OCI-LY3 (cell line): ENCODE measurements around the gene ST3GAL6.

Experiments
- H2AFZ ChIP-seq: fragments of 200-600, 300-600 bp; shearing (Covaris generic); 2 replicates; pipeline ENCODE4 v1.6.0; 2014; ENCODE audit warnings: antibody characterized with exemption, low read depth, low read length
- H3K27ac ChIP-seq: fragments of 200-600, 300-600 bp; sonication (generic); 2 replicates; pipeline ENCODE4 v1.5.1; 2014; ENCODE audit warnings: mild to moderate bottlenecking, low read length, moderate library complexity, mixed read lengths
- H3K27me3 ChIP-seq: fragments of 200-600, 300-600 bp; sonication (generic); 2 replicates; pipeline ENCODE4 v1.6.1; 2014; ENCODE audit warnings: low read depth, low read length, mixed read lengths
- H3K36me3 ChIP-seq: fragments of 200-600, 300-600 bp; sonication (generic); replicated peaks from 2 replicates; pipeline ENCODE3; 2014; ENCODE audit warnings: low read depth, low read length, mixed read lengths
- H3K4me1 ChIP-seq: fragments of 300-600, 200-600 bp; sonication (generic); 2 replicates; pipeline ENCODE4 v1.6.1; 2014; ENCODE audit warnings: low read length, mixed read lengths
- H3K4me2 ChIP-seq: fragments of 200-600, 300-600 bp; sonication (generic); 2 replicates; pipeline ENCODE4 v1.6.1; 2014; ENCODE audit warnings: low read length, mixed read lengths
- H3K4me3 ChIP-seq: fragments of 300-600, 200-600 bp; sonication (generic); 2 replicates; pipeline ENCODE4 v1.5.1; 2014; ENCODE audit warnings: antibody characterized with exemption, mild to moderate bottlenecking, low read length, moderate library complexity
- H3K79me2 ChIP-seq: fragments of 300-600, 200-600 bp; shearing (Covaris generic); 2 replicates; pipeline ENCODE4 v1.6.1; 2014; ENCODE audit warnings: mild to moderate bottlenecking, low read length, mixed read lengths
- H3K9ac ChIP-seq: fragments of 300-600, 200-600 bp; shearing (Covaris generic); 2 replicates; pipeline ENCODE4 v1.6.0; 2014; ENCODE audit warnings: mild to moderate bottlenecking, low read length, moderate library complexity
- H3K9me3 ChIP-seq: fragments of 200-600, 300-600 bp; shearing (Covaris generic); 2 replicates; pipeline ENCODE4 v1.6.1; 2014; ENCODE audit warnings: low read length, mixed read lengths; ENCODE audit not compliant: insufficient read depth
- H4K20me1 ChIP-seq: fragments of 200-600, 300-600 bp; sonication (generic); 2 replicates; pipeline ENCODE4 v1.6.1; 2016; ENCODE audit warnings: low read length, mixed read lengths; ENCODE audit not compliant: insufficient read depth
- CTCF ChIP-seq: fragments of 200-600, 300-600 bp; sonication (generic); IDR thresholded peaks from 2 replicates; pipeline ENCODE4 v1.5.1; 2014; ENCODE audit warnings: antibody characterized with exemption, low read length, low read depth
- EZH2phosphoT487 ChIP-seq: fragments of 200-600 bp; shearing (Covaris generic); IDR thresholded peaks from 2 replicates; pipeline ENCODE4 v1.6.1; 2018; ENCODE audit warnings: antibody characterized with exemption, mixed run types, low read depth

The ST3GAL6 gene

GRCh38 chr3:98777801-98778220 is 14.7 kb downstream of the ST3GAL6 start:
- Histone ChIP-seq H3K4me1 (no peaks in the 10 kb centered on the region), H3K9ac (no peak overlapping the region), H3K4me3 (no peak overlapping the region), H3K79me2 (no peaks in the 10 kb centered on the region), H2AFZ (no peak overlapping the region), H3K9me3 (no peaks in the 10 kb centered on the region), H3K27me3 (no peaks in the 10 kb centered on the region), H3K4me2 (no peak overlapping the region), H3K36me3 (no peaks in the 10 kb centered on the region), H4K20me1 (no peaks in the 10 kb centered on the region), H3K27ac (no peak overlapping the region)
- TF ChIP-seq EZH2phosphoT487 (no peak), CTCF (no peak)

DNA sequence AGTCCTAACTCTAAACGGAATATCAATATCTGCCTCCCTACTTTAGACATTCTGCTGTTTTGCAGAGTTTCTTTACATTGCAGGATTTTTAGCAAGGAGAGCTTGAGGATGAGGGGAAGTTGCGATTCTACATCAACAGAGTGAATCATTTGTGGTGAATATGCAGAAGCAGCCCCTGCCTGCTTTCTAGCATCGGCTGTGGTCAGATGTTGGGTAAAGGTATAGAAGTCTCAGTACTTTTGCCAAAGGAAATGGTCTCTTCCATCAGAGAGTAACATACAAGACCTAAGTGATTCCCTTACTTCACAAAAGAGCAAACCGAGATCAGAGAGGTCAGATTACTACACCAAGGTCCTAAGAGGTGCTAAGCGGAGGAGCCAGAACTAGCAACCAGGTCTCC is 15.2 kb downstream of the ST3GAL6 start:
- Histone ChIP-seq H3K36me3 (no peaks in the 10 kb centered on the region), H3K27ac (no peak overlapping the region), H3K4me1 (no peaks in the 10 kb centered on the region), H4K20me1 (no peaks in the 10 kb centered on the region), H3K4me2 (no peak overlapping the region), H3K9me3 (no peaks in the 10 kb centered on the region), H2AFZ (no peak overlapping the region), H3K79me2 (no peaks in the 10 kb centered on the region), H3K27me3 (no peaks in the 10 kb centered on the region), H3K4me3 (no peak overlapping the region), H3K9ac (no peak overlapping the region)
- TF ChIP-seq CTCF, result no peak
- TF ChIP-seq EZH2phosphoT487, result no peak

DNA sequence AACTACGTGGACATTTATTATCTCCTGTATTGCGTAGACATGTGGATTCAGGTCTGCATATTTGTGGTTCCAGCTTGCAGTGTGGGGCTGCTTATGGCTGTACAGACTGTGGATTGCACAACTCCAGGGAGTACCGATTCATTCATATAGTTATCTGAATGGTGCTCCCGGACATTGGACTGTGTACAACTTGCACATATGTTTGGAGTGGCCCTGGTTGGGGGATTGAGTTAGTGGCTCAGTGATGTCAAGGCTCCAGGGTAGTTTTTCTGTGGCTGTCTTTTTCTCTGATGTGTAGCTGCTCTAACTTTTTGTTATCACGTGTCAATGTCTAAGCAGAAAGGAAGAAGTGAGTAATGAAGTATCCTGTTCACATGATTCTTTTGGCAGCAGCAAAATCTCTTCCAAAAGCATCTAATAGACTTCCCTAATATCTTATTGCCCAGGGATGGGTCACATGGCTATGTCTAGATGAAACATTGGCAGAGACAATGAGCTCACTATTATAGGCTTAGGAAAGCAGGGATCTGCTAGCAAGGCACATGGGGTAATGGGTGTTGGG is 15.8 kb downstream of the ST3GAL6 start:
- Histone ChIP-seq H3K4me1 (no peaks in the 10 kb centered on the region), H3K27ac (no peak overlapping the region), H3K9ac (no peak overlapping the region), H3K9me3 (no peaks in the 10 kb centered on the region), H2AFZ (no peak overlapping the region), H3K36me3 (no peaks in the 10 kb centered on the region), H4K20me1 (no peaks in the 10 kb centered on the region), H3K27me3 (no peaks in the 10 kb centered on the region), H3K4me2 (no peak overlapping the region), H3K4me3 (no peak overlapping the region), H3K79me2 (no peaks in the 10 kb centered on the region)
- no peak for TF ChIP-seq CTCF
- TF ChIP-seq EZH2phosphoT487, result no peak

- H3K27ac ChIP-seq, result no peak overlapping the region
- no peak overlapping the region for H3K9ac ChIP-seq
- H3K79me2 ChIP-seq, result no peaks in the 10 kb centered on the region
- no peak overlapping the region for H3K4me2 ChIP-seq
- no peaks in the 10 kb centered on the region for H3K36me3 ChIP-seq
- H3K4me3 ChIP-seq, result no peak overlapping the region
- TF ChIP-seq CTCF (no peak), EZH2phosphoT487 (no peak)
- no peaks in the 10 kb centered on the region for H3K4me1 ChIP-seq
- no peaks in the 10 kb centered on the region for H3K27me3 ChIP-seq
- no peak overlapping the region for H2AFZ ChIP-seq
- no peaks in the 10 kb centered on the region for H4K20me1 ChIP-seq
- H3K9me3 ChIP-seq, result no peaks in the 10 kb centered on the region
Measured at GRCh38 chr3:98779541-98780335, 16.6 kb downstream of the ST3GAL6 start.
